ENCODE results near the gene LMX1B.

Gene LMX1B

GRCh38 chr9:126675147-126675467 lies 61.4 kb downstream of the LMX1B start:
- no peak overlapping the region for H3K4me3 ChIP-seq (ENCODE audit: low read depth, low read length)
- ChIA-PET POLR2A (no interaction called here), CTCF (no interaction called here)
- no peak for TF ChIP-seq CTCF (IDR thresholded peaks at IDR 0.05; ENCODE audit: insufficient read depth, low read length, missing control alignments)
- no peak for DNase-seq (ENCODE audit: low read depth, low spot score)

- ChIA-PET POLR2A (no interaction called here), CTCF (no interaction called here)
- DNase-seq (ENCODE audit: low read depth, low spot score): no peak
- TF ChIP-seq CTCF (IDR thresholded peaks at IDR 0.05; ENCODE audit: insufficient read depth, low read length, missing control alignments): no peak
- no peak overlapping the region for H3K4me3 ChIP-seq (ENCODE audit: low read depth, low read length)
These were observed 62.5 kb downstream of the LMX1B start for GRCh38 chr9:126676102-126676684.

DNA sequence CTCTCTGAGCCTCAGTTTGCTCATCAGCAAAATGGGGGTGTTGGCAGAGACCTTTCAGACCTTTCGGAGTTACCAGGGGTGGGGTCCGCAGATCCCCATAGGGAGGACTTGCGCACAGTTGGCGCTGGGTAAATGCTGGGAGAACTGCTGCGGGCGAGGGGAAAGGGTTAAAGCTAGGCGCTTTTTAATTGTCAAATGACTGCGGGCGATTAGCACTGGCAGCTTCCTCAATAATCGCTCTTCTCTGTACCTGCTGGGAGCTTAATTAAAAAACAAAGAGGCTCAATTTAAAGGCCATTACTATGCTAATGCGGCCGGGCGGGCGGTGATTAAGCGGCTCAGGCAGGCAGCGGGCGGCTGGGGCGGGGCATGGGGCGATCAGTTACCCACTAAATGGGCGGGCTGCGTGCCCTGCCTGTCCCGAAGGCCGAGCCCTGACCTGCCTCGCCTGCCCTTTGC lies 63.0 kb downstream of the LMX1B start:
- POLR2A ChIA-PET: no interaction called here
- CTCF ChIA-PET: no interaction called here
- no peak overlapping the region for H3K4me3 ChIP-seq (ENCODE audit: low read depth, low read length)
- no peak for TF ChIP-seq CTCF (IDR thresholded peaks at IDR 0.05; ENCODE audit: insufficient read depth, low read length, missing control alignments)
- DNase-seq (ENCODE audit: low read depth, low spot score): no peak

- TF ChIP-seq CTCF (IDR thresholded peaks at IDR 0.05; ENCODE audit: insufficient read depth, low read length, missing control alignments): no peak
- DNase-seq (ENCODE audit: low read depth, low spot score): no peak
- ChIA-PET POLR2A (no interaction called here), CTCF (interaction anchor here (1.2 to 2.2 kb wide), 4 partner anchors 9 to 29 kb away, joined by 3 to 17 read pairs (median 8); no protein-coding TSS in a partner anchor)
- H3K4me3 ChIP-seq (ENCODE audit: low read depth, low read length): no peak overlapping the region
These were observed 63.7 kb downstream of the LMX1B start for GRCh38 chr9:126677188-126678084.

GRCh38 chr9:126678989-126679388 lies 65.3 kb downstream of the LMX1B start:
- H3K4me3 ChIP-seq (ENCODE audit: low read depth, low read length): no peak overlapping the region
- ChIA-PET CTCF (interaction anchor here (1.7 to 2.2 kb wide), 3 partner anchors 11 to 28 kb away, joined by 7 to 17 read pairs (median 10); no protein-coding TSS in a partner anchor), POLR2A (no interaction called here)

More at GRCh38 chr9:126678989-126679388, 65.3 kb downstream of the LMX1B start:
- no peak for DNase-seq (ENCODE audit: low read depth, low spot score)
- TF ChIP-seq CTCF (IDR thresholded peaks at IDR 0.05; ENCODE audit: insufficient read depth, low read length, missing control alignments): no peak

All from AG04449 (cell line).